Sigmoid colon (tissue), 7 donors: ENCODE results near the gene SCMH1. TPM values are rescaled to one million over a fixed set of nuclear protein-coding genes. Genes with fewer than 3 reads are reported as not detected.
A peak's percentile ranks its signal among the peaks of the same experiment; 100 is the strongest.

Experiments used
- DNase-seq: peaks from one replicate; pipeline ENCODE4 v3.0.0-alpha.2; 2019
- H3K27ac ChIP-seq, 4 donors: fragments of 200-600 bp; sonication (generic); one replicate each; pipeline ENCODE4 v1.5.1; 2016 to 2019; ENCODE audit warnings: mild to moderate bottlenecking in 1 of 4
- H3K27me3 ChIP-seq, 3 donors: fragments of 200-600 bp; sonication (generic); one replicate each; pipeline ENCODE4 v1.5.1; 2019; ENCODE audit warnings: mild to moderate bottlenecking in 1 of 3
- H3K36me3 ChIP-seq, 4 donors: fragments of 200-600 bp; sonication (generic); one replicate each; pipeline ENCODE4 v1.5.1; 2016 to 2019
- H3K4me1 ChIP-seq, 4 donors: fragments of 200-600 bp; sonication (generic); one replicate each; pipeline ENCODE4 v1.5.1; 2017 to 2019
- H3K4me3 ChIP-seq, 4 donors: fragments of 200-600 bp; sonication (generic); one replicate each; pipeline ENCODE4 v1.5.1; 2017 to 2019; ENCODE audit warnings: mild to moderate bottlenecking in 2 of 4, moderate library complexity in 1 of 4
- H3K9me3 ChIP-seq, 4 donors: fragments of 200-600 bp in 3 of 4; sonication (generic) in 3 of 4; one replicate each; pipeline versions ENCODE4 v1.5.1 to v1.6.1; 2013 to 2019
- CTCF ChIP-seq, 4 experiments: fragments of 450-650 bp in 3 of 4; fragments of 200-600 bp in 1 of 4; IDR thresholded peaks; one replicate each; pipeline ENCODE4 v1.5.1; 2016 to 2019; ENCODE audit warnings: antibody characterized with exemption in 4 of 4, mild to moderate bottlenecking in 3 of 4, moderate library complexity in 2 of 4
- EP300 ChIP-seq, 4 donors: sonication (generic); formaldehyde crosslinking; IDR thresholded peaks; one replicate each; pipeline ENCODE4 v1.6.1; 2017; ENCODE audit warnings: antibody characterized with exemption in 4 of 4
- POLR2A ChIP-seq, 2 donors: fragments of 450-650 bp; IDR thresholded peaks; one replicate each; pipeline ENCODE4 v1.6.1; 2016; ENCODE audit warnings: antibody characterized with exemption in 2 of 2, mild to moderate bottlenecking in 2 of 2, moderate library complexity in 2 of 2
- POLR2AphosphoS5 ChIP-seq, 4 donors: sonication (generic); formaldehyde crosslinking; IDR thresholded peaks; one replicate each; pipeline ENCODE4 v1.6.1; 2017; ENCODE audit warnings: antibody characterized with exemption in 4 of 4
- WGBS, 2 donors: extraction: QIAGEN DNeasy Blood & Tissue Kit; methylation state at CpG; one replicate each; pipeline ENCODE4 v1.1.7; 2013; 5-methylcytosine and 5-hydroxymethylcytosine counted together
- intact Hi-C: fragments of 100-400 bp; cut with DNase I; formaldehyde crosslinking; loops from one replicate; pipeline ENCODE4 v1.15.1; 2023
- polyA plus RNA-seq, 3 donors: library from polyadenylated mRNA; stranded (reverse); fragments of 200-250 nt; gene quantifications; one replicate each; pipeline ENCODE4 v1.2.3, GENCODE V29; 2013
- total RNA-seq, 4 donors: library from RNA; depleted of rRNA; stranded (reverse); fragments of >200 nt; gene quantifications; one replicate each; pipeline ENCODE4 v1.1.0, GENCODE V29; 2016
- donor health status: healthy with polysubstance abuse.
- donor health status: Bipolar disorder and iron deficiency.
- donor health status: healthy.

Gene SCMH1
- total and polyA plus RNA-seq, 7 donors, result 10.2 to 95.8 (median 52.4) TPM

DNA sequence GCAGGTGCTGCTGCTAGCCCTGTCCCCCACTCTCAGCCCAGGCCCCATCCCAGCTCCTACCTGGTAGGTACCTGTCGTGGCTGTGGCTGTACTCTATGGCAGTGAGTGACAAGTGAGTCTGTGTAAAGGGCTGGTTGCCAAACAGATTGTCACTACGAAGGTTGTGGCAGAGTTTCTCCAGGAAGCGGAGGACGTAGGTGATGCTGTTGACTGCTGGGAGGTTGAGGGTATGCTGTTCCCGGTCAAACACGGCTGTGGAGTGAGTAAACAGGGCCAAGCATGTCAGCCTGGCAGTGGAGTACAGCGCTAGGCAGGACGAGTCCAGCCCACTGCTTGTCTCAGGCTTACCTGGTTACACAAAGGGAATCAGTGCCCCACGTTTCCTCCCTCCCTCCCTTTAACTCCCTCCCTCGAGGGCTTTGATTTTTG lies 195.7 kb downstream of the SCMH1 start:
- Histone ChIP-seq H3K27me3 (no peaks in the 10 kb centered on the region), H3K4me3 (no peak overlapping the region), H3K27ac (peak overlapping the region in 3 of 4 donors; percentile 37 to 69 (median 38)), H3K9me3 (no peaks in the 10 kb centered on the region), H3K36me3 (peaks cover 0 to 92% (median 31%) of the 10 kb centered on the region in 4 donors), H3K4me1 (peaks cover 0 to 21% (median 15%) of the 10 kb centered on the region in 4 donors)
- no peak for DNase-seq
- no peak for TF ChIP-seq EP300 (IDR thresholded peaks at IDR 0.05)
- TF ChIP-seq POLR2A (IDR thresholded peaks at IDR 0.05), result no peak
- no peak for TF ChIP-seq POLR2AphosphoS5 (IDR thresholded peaks at IDR 0.05)
- no peak for TF ChIP-seq CTCF (IDR thresholded peaks at IDR 0.05)
- intact Hi-C loops, result loop anchor here (5.0 kb wide), 1 partner anchor 51 kb away; no protein-coding TSS in a partner anchor
- WGBS, 2 donors, result 19 to 74% methylated on average over 10 of the region's 10 CpGs

- Histone ChIP-seq H3K36me3 (peaks cover 0 to 93% (median 31%) of the 10 kb centered on the region in 4 donors), H3K27me3 (no peaks in the 10 kb centered on the region), H3K4me3 (no peak overlapping the region), H3K4me1 (peaks cover 0 to 21% (median 15%) of the 10 kb centered on the region in 4 donors), H3K27ac (peak overlapping the region; percentile 19 to 69 (median 38)), H3K9me3 (no peaks in the 10 kb centered on the region)
- DNase-seq, result no peak
- intact Hi-C loops, result loop anchor here (5.0 kb wide), 1 partner anchor 52 kb away; no protein-coding TSS in a partner anchor
- WGBS, 2 donors, result 16 to 63% methylated on average over 5 of the region's 5 CpGs
- TF ChIP-seq EP300 (IDR thresholded peaks at IDR 0.05), result no peak
- no peak for TF ChIP-seq POLR2A (IDR thresholded peaks at IDR 0.05)
- TF ChIP-seq POLR2AphosphoS5 (IDR thresholded peaks at IDR 0.05), result no peak
- no peak for TF ChIP-seq CTCF (IDR thresholded peaks at IDR 0.05)
Measured at GRCh38 chr1:41045740-41046139, 196.4 kb downstream of the SCMH1 start.

DNA sequence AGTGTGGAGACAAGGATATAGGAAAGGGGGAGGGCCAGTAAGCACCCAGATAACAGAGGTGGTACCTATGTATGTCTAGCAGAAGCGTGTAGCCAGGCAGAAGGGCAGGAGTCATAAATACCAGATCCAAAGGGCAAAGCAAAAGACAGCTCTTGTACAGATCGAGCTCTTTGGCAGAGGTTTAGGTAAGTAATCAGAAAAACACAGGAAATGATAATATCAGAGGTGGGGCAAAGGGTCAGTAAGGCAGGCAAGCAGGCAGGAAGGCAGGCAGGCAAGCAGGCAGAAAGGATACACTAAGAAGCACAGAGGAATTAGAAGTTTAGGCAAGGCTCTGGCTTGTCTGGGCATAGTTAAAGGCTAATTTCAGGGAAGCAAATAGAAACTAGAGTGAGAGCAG lies 197.9 kb downstream of the SCMH1 start:
- TF ChIP-seq POLR2A (IDR thresholded peaks at IDR 0.05) (no peak), EP300 (IDR thresholded peaks at IDR 0.05) (no peak), CTCF (IDR thresholded peaks at IDR 0.05) (no peak)
- H3K27ac ChIP-seq, result no peak overlapping the region
- 17 to 58% methylated on average over 2 of the region's 2 CpGs for WGBS, 2 donors
- H3K27me3 ChIP-seq, result no peaks in the 10 kb centered on the region
- intact Hi-C loops, result no loop called here
- peaks cover 0 to 21% (median 15%) of the 10 kb centered on the region in 4 donors for H3K4me1 ChIP-seq
- no peak overlapping the region for H3K4me3 ChIP-seq
- H3K9me3 ChIP-seq, result no peaks in the 10 kb centered on the region
- H3K36me3 ChIP-seq, result peaks cover 0 to 96% (median 29%) of the 10 kb centered on the region in 4 donors
- no peak for DNase-seq

GRCh38 chr1:41041614-41042270 lies 200.4 kb downstream of the SCMH1 start:
- intact Hi-C loops, result no loop called here
- WGBS, 2 donors, result 96 to 97% methylated on average over 3 of the region's 3 CpGs
- H3K36me3 ChIP-seq, result peaks cover 8 to 94% (median 28%) of the 10 kb centered on the region in 4 donors

More at GRCh38 chr1:41041614-41042270, 200.4 kb downstream of the SCMH1 start:
- no peak overlapping the region for H3K27ac ChIP-seq
- H3K27me3 ChIP-seq, result no peaks in the 10 kb centered on the region
- TF ChIP-seq EP300 (IDR thresholded peaks at IDR 0.05), result no peak
- no peak for TF ChIP-seq POLR2A (IDR thresholded peaks at IDR 0.05)
- TF ChIP-seq CTCF (IDR thresholded peaks at IDR 0.05), result no peak
- no peak overlapping the region for H3K4me3 ChIP-seq
- no peaks in the 10 kb centered on the region for H3K9me3 ChIP-seq
- no peak for DNase-seq
- peaks cover 0 to 20% (median 15%) of the 10 kb centered on the region in 4 donors for H3K4me1 ChIP-seq
